Naive thymus-derived CD4-positive, alpha-beta T cell (primary cell): ENCODE data around the gene GUCA2B. TPM values are rescaled to one million over a fixed set of nuclear protein-coding genes. Genes with fewer than 3 reads are reported as not detected.

Experiments used
- ATAC-seq: fragments of 150-1000 bp; cut with Tn5 transposase; 2 replicates; pipeline ENCODE4 v1.10.0; 2021; ENCODE audit warnings: mild to moderate bottlenecking, moderate library complexity
- CTCF ChIA-PET: fragments of 350-600 bp; sonication (Branson Sonifier 250); formaldehyde crosslinking; loops from one replicate; lab custom pipeline; 2021; ENCODE audit warnings: antibody characterized with exemption; lab: Charles Lee
- POLR2A ChIA-PET: fragments of 350-600 bp; sonication (Branson Sonifier 250); formaldehyde crosslinking; loops from one replicate; lab custom pipeline; 2021; ENCODE audit warnings: antibody characterized with exemption, inconsistent platforms; lab: Charles Lee
- DNase-seq, 9 donors: peaks; one replicate each; pipeline versions ENCODE4 v3.0.0 to v3.0.0-alpha.2; 2020 to 2022; ENCODE audit warnings: mixed read lengths in 1 of 9
- H3K27ac ChIP-seq: one replicate; pipeline ENCODE4 v1.7.0; 2013; ENCODE audit warnings: mild to moderate bottlenecking, low read depth, low read length, moderate library complexity
- H3K27me3 ChIP-seq, 2 donors: one replicate each; pipeline ENCODE4 v1.7.0; 2013; ENCODE audit warnings: low read length in 2 of 2, mild to moderate bottlenecking in 2 of 2, moderate library complexity in 2 of 2; ENCODE audit not compliant: control insufficient read depth in 2 of 2, insufficient read depth in 2 of 2
- H3K36me3 ChIP-seq, 3 experiments: 1 replicate in 2 of 3; 2 replicates in 1 of 3; pipeline ENCODE4 v1.7.0; 2013; ENCODE audit warnings: low read length in 3 of 3, mild to moderate bottlenecking in 3 of 3, moderate library complexity in 1 of 3; ENCODE audit not compliant: insufficient read depth in 3 of 3, control insufficient read depth in 2 of 3
- H3K4me1 ChIP-seq, 2 donors: one replicate each; pipeline ENCODE4 v1.7.0; 2013; ENCODE audit warnings: low read length in 2 of 2, mild to moderate bottlenecking in 2 of 2, moderate library complexity in 1 of 2; ENCODE audit not compliant: control insufficient read depth in 2 of 2, insufficient read depth in 2 of 2
- H3K4me3 ChIP-seq: 2 replicates; pipeline ENCODE4 v1.7.0; 2013; ENCODE audit warnings: mild to moderate bottlenecking, low read length
- H3K9me3 ChIP-seq, 3 experiments: 1 replicate in 2 of 3; 2 replicates in 1 of 3; pipeline ENCODE4 v1.7.0; 2013; ENCODE audit warnings: low read length in 3 of 3; ENCODE audit not compliant: control insufficient read depth in 2 of 3
- H3K27ac Mint-ChIP-seq, 9 donors: one replicate each; pipeline ENCODE4 v1.8.0; 2020 to 2022; ENCODE audit warnings: mixed read lengths in 9 of 9, mild to moderate bottlenecking in 8 of 9, moderate library complexity in 5 of 9, inconsistent platforms in 2 of 9
- H3K27me3 Mint-ChIP-seq, 5 donors: one replicate each; pipeline ENCODE4 v1.8.0; 2021 to 2022; ENCODE audit warnings: mixed read lengths in 5 of 5, mild to moderate bottlenecking in 1 of 5
- H3K36me3 Mint-ChIP-seq, 5 donors: one replicate each; pipeline ENCODE4 v1.8.0; 2020 to 2022; ENCODE audit warnings: mixed read lengths in 5 of 5, mild to moderate bottlenecking in 3 of 5, inconsistent platforms in 1 of 5
- H3K4me1 Mint-ChIP-seq, 7 donors: one replicate each; pipeline ENCODE4 v1.8.0; 2020 to 2022; ENCODE audit warnings: mixed read lengths in 7 of 7, mild to moderate bottlenecking in 3 of 7, inconsistent platforms in 1 of 7
- H3K4me3 Mint-ChIP-seq, 10 donors: one replicate each; pipeline ENCODE4 v1.8.0; 2020 to 2022; ENCODE audit warnings: mild to moderate bottlenecking in 10 of 10, mixed read lengths in 10 of 10, moderate library complexity in 6 of 10, inconsistent platforms in 2 of 10
- H3K9me3 Mint-ChIP-seq, 11 donors: one replicate each; pipeline ENCODE4 v1.8.0; 2020 to 2022; ENCODE audit warnings: mixed read lengths in 11 of 11, mild to moderate bottlenecking in 4 of 11, inconsistent platforms in 1 of 11, moderate library complexity in 1 of 11
- intact Hi-C, 2 donors: fragments of 100-400 bp; cut with micrococcal nuclease; formaldehyde crosslinking; loops; one replicate each; pipeline ENCODE4 v1.15.1; 2023
- polyA plus RNA-seq, 2 donors: library from polyadenylated mRNA; unstranded; fragments of 300-500 nt; fragmentation: Illumina TruSeq; gene quantifications; one replicate each; pipeline ENCODE4 v1.2.3, GENCODE V29; 2021
- total RNA-seq, 6 experiments: library from RNA in 5 of 6; stranded (reverse) in 5 of 6; gene quantifications; 1 replicate in 5 of 6; 2 replicates in 1 of 6; pipeline ENCODE4 v1.2.3 and lab custom pipeline; 2021 to 2026

The GUCA2B gene
- total and polyA plus RNA-seq, 7 experiments from 2014 or later = not detected

- Mint-ChIP-seq H3K4me1 (peaks cover 0 to 4% (median 0%) of the 10 kb centered on the region in 7 donors), H3K27me3 (no peaks in the 10 kb centered on the region), H3K9me3 (no peaks in the 10 kb centered on the region), H3K4me3 (no peak overlapping the region), H3K27ac (peak overlapping the region in 8 of 9 donors; percentile 0 to 82 (median 23)), H3K36me3 (peaks cover 20 to 51% (median 25%) of the 10 kb centered on the region in 5 donors)
- ChIA-PET POLR2A (no interaction called here), CTCF (interaction anchor here (0.6 to 1.4 kb wide), 3 partner anchors 13 to 927 kb away, joined by 4 read pairs; no protein-coding TSS in a partner anchor)
- Histone ChIP-seq H3K27ac (no peak overlapping the region), H3K4me3 (no peak overlapping the region), H3K9me3 (no peaks in the 10 kb centered on the region), H3K27me3 (no peaks in the 10 kb centered on the region), H3K4me1 (no peaks in the 10 kb centered on the region), H3K36me3 (peaks cover 4 to 52% (median 13%) of the 10 kb centered on the region in 3 experiments)
- ATAC-seq = no peak
- DNase-seq = no peak
- intact Hi-C loops = no loop called here
Measured at GRCh38 chr1:42186152-42186551, 32.9 kb downstream of the GUCA2B start.

GRCh38 chr1:42189931-42190853 is 37.0 kb downstream of the GUCA2B start:
- H3K27ac Mint-ChIP-seq = peak overlapping the region in 2 of 9 donors; percentile 53 to 64
- POLR2A ChIA-PET = no interaction called here
- intact Hi-C loops = no loop called here
- no peaks in the 10 kb centered on the region for H3K27me3 Mint-ChIP-seq
- H3K27ac ChIP-seq = no peak overlapping the region
- no peaks in the 10 kb centered on the region for H3K9me3 Mint-ChIP-seq
- CTCF ChIA-PET = no interaction called here
- peaks cover 21 to 51% (median 31%) of the 10 kb centered on the region in 5 donors for H3K36me3 Mint-ChIP-seq
- H3K4me1 ChIP-seq = no peaks in the 10 kb centered on the region
- H3K9me3 ChIP-seq = no peaks in the 10 kb centered on the region
- H3K4me3 Mint-ChIP-seq = no peak overlapping the region
- DNase-seq (no peak), ATAC-seq (no peak)
- H3K4me3 ChIP-seq = no peak overlapping the region
- H3K27me3 ChIP-seq = no peaks in the 10 kb centered on the region
- H3K36me3 ChIP-seq = peaks cover 4 to 55% (median 15%) of the 10 kb centered on the region in 3 experiments
- H3K4me1 Mint-ChIP-seq = peaks cover 0 to 10% (median 0%) of the 10 kb centered on the region in 7 donors

DNA sequence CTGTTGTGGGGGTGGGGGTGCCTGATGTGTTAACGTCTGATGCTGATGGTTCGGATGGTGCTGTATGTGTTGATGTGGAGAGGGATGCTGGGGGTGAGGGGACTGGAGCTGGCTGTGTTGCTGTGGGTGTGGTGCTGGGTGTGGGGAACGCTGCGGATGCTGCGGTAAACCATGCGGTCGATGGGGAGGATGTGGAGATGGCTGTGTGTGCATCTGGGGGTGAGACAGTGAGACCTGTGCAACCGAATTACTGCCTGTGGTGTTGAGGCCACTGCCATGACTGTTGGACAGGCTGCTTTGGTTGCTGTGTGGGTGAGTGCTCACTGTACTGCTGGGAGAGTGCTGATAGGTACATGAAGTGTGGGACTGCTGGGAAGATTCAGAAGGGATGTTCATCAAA is 38.1 kb downstream of the GUCA2B start:
- Mint-ChIP-seq H3K4me1 (peaks cover 0 to 10% (median 0%) of the 10 kb centered on the region in 7 donors), H3K36me3 (peaks cover 11 to 50% (median 26%) of the 10 kb centered on the region in 5 donors), H3K9me3 (no peaks in the 10 kb centered on the region), H3K4me3 (no peak overlapping the region), H3K27ac (peak overlapping the region in 2 of 9 donors; percentile 7 to 52), H3K27me3 (no peaks in the 10 kb centered on the region)
- no peak for DNase-seq
- Histone ChIP-seq H3K4me3 (no peak overlapping the region), H3K9me3 (no peaks in the 10 kb centered on the region), H3K27me3 (no peaks in the 10 kb centered on the region), H3K36me3 (peaks cover 3 to 61% (median 15%) of the 10 kb centered on the region in 3 experiments), H3K4me1 (no peaks in the 10 kb centered on the region), H3K27ac (no peak overlapping the region)
- ChIA-PET CTCF (no interaction called here), POLR2A (no interaction called here)
- intact Hi-C loops = no loop called here
- ATAC-seq = no peak

- no peak overlapping the region for H3K27ac ChIP-seq
- H3K27ac Mint-ChIP-seq = peak overlapping the region in 1 of 9 donors; percentile 20
- no peaks in the 10 kb centered on the region for H3K4me1 ChIP-seq
- H3K4me3 ChIP-seq = no peak overlapping the region
- no peaks in the 10 kb centered on the region for H3K27me3 ChIP-seq
- H3K9me3 Mint-ChIP-seq = no peaks in the 10 kb centered on the region
- H3K4me3 Mint-ChIP-seq = no peak overlapping the region
- H3K36me3 Mint-ChIP-seq = peaks cover 17 to 55% (median 22%) of the 10 kb centered on the region in 5 donors
- ChIA-PET CTCF (no interaction called here), POLR2A (no interaction called here)
- H3K9me3 ChIP-seq = no peaks in the 10 kb centered on the region
- H3K4me1 Mint-ChIP-seq = peaks cover 0 to 8% (median 0%) of the 10 kb centered on the region in 7 donors
- H3K27me3 Mint-ChIP-seq = no peaks in the 10 kb centered on the region
- intact Hi-C loops = no loop called here
- ATAC-seq (no peak), DNase-seq (no peak)
- H3K36me3 ChIP-seq = peaks cover 0 to 64% (median 15%) of the 10 kb centered on the region in 3 experiments
Measured at GRCh38 chr1:42192106-42192505, 38.9 kb downstream of the GUCA2B start.

GRCh38 chr1:42195841-42196240 is 42.6 kb downstream of the GUCA2B start:
- H3K27ac Mint-ChIP-seq = no peak overlapping the region
- ChIA-PET CTCF (no interaction called here), POLR2A (no interaction called here)
- H3K27ac ChIP-seq = no peak overlapping the region
- H3K4me1 Mint-ChIP-seq = peaks cover 0 to 11% (median 3%) of the 10 kb centered on the region in 7 donors
- no peak overlapping the region for H3K4me3 ChIP-seq
- intact Hi-C loops = no loop called here
- H3K27me3 ChIP-seq = no peaks in the 10 kb centered on the region
- no peaks in the 10 kb centered on the region for H3K9me3 ChIP-seq
- no peak overlapping the region for H3K4me3 Mint-ChIP-seq
- peaks cover 6 to 46% (median 28%) of the 10 kb centered on the region in 5 donors for H3K36me3 Mint-ChIP-seq
- H3K9me3 Mint-ChIP-seq = no peaks in the 10 kb centered on the region
- peaks cover 0 to 63% (median 3%) of the 10 kb centered on the region in 3 experiments for H3K36me3 ChIP-seq
- no peaks in the 10 kb centered on the region for H3K27me3 Mint-ChIP-seq
- no peak for DNase-seq
- ATAC-seq = no peak
- no peaks in the 10 kb centered on the region for H3K4me1 ChIP-seq

- H3K4me1 Mint-ChIP-seq = peaks cover 0 to 4% (median 0%) of the 10 kb centered on the region in 7 donors
- no peak for ATAC-seq
- no peak overlapping the region for H3K27ac ChIP-seq
- H3K4me3 Mint-ChIP-seq = no peak overlapping the region
- H3K27me3 ChIP-seq = no peaks in the 10 kb centered on the region
- no peak overlapping the region for H3K4me3 ChIP-seq
- DNase-seq = no peak
- intact Hi-C loops = no loop called here
- peaks cover 0 to 14% (median 11%) of the 10 kb centered on the region in 11 donors for H3K9me3 Mint-ChIP-seq
- ChIA-PET CTCF (no interaction called here), POLR2A (no interaction called here)
- peaks cover 8 to 58% (median 42%) of the 10 kb centered on the region in 5 donors for H3K36me3 Mint-ChIP-seq
- H3K4me1 ChIP-seq = no peaks in the 10 kb centered on the region
- H3K27me3 Mint-ChIP-seq = no peaks in the 10 kb centered on the region
- peaks cover 0 to 9% (median 4%) of the 10 kb centered on the region in 3 experiments for H3K9me3 ChIP-seq
- peaks cover 0 to 57% (median 3%) of the 10 kb centered on the region in 3 experiments for H3K36me3 ChIP-seq
- no peak overlapping the region for H3K27ac Mint-ChIP-seq
Measured at GRCh38 chr1:42198251-42198650, 45.0 kb downstream of the GUCA2B start.
